PFSK-1 (cell line): ENCODE measurements around the gene SKA1.

Experiments used
- FOXP2 ChIP-seq: optimal IDR thresholded peaks from 2 replicates; pipeline ENCODE3; 2011; ENCODE audit warnings: borderline replicate concordance, control low read depth, inconsistent platforms; ENCODE audit not compliant: insufficient read depth; ENCODE audit errors: extremely low read length, extremely low read depth
- POLR2AphosphoS5 ChIP-seq: IDR thresholded peaks from 2 replicates; pipeline ENCODE4 v1.6.1; 2012; ENCODE audit warnings: low read depth, mild to moderate bottlenecking, control low read depth, low read length, moderate library complexity
- SIN3A ChIP-seq: IDR thresholded peaks from 2 replicates; pipeline ENCODE4 v1.6.1; 2012; ENCODE audit warnings: mild to moderate bottlenecking, low read length, moderate library complexity, borderline replicate concordance; ENCODE audit not compliant: insufficient read depth
- TAF1 ChIP-seq: IDR thresholded peaks from 2 replicates; pipeline ENCODE4 v1.6.1; 2012; ENCODE audit warnings: low read length, control low read depth, borderline replicate concordance; ENCODE audit not compliant: insufficient read depth
- TF ChIP-seq, protein P1 (sequence below), 2 experiments: IDR thresholded peaks; 2 replicates each; pipeline versions ENCODE4 v1.6.1 to v1.8.0; 2011 to 2012; ENCODE audit warnings: low read depth in 2 of 2, low read length in 2 of 2, control low read depth in 1 of 2, inconsistent platforms in 1 of 2, mild to moderate bottlenecking in 1 of 2, moderate library complexity in 1 of 2; ENCODE audit not compliant: insufficient read depth in 1 of 2

Gene SKA1

DNA sequence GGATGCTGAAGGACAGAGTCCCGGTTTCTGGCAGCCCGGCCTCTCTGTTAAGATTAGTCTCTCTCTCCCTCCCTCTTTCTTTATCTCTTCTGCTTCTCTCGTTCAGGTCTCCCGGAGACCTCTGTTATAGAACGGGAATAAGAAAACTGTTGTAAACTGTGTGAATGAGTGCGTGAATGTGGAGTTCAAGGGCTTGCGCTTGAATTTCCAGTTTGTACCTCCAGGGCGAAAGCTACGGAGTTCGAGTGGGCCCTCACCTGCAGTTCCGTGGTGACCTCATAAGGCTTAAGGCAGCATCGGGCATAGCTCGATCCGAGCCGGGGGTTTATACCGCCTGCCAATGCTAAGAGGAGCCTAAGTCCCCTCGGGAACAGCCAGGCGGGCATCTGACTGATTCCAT lies 26.4 kb downstream of the SKA1 start:
- no peak for TF ChIP-seq FOXP2
- no peak for TF ChIP-seq POLR2AphosphoS5
- no peak for TF ChIP-seq SIN3A
- TF ChIP-seq, protein P1, sequence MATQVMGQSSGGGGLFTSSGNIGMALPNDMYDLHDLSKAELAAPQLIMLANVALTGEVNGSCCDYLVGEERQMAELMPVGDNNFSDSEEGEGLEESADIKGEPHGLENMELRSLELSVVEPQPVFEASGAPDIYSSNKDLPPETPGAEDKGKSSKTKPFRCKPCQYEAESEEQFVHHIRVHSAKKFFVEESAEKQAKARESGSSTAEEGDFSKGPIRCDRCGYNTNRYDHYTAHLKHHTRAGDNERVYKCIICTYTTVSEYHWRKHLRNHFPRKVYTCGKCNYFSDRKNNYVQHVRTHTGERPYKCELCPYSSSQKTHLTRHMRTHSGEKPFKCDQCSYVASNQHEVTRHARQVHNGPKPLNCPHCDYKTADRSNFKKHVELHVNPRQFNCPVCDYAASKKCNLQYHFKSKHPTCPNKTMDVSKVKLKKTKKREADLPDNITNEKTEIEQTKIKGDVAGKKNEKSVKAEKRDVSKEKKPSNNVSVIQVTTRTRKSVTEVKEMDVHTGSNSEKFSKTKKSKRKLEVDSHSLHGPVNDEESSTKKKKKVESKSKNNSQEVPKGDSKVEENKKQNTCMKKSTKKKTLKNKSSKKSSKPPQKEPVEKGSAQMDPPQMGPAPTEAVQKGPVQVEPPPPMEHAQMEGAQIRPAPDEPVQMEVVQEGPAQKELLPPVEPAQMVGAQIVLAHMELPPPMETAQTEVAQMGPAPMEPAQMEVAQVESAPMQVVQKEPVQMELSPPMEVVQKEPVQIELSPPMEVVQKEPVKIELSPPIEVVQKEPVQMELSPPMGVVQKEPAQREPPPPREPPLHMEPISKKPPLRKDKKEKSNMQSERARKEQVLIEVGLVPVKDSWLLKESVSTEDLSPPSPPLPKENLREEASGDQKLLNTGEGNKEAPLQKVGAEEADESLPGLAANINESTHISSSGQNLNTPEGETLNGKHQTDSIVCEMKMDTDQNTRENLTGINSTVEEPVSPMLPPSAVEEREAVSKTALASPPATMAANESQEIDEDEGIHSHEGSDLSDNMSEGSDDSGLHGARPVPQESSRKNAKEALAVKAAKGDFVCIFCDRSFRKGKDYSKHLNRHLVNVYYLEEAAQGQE (IDR thresholded peaks at IDR 0.05; ENCODE audit: insufficient read depth in 1 of 2, low read depth in 2 of 2, low read length in 2 of 2), result no peak
- no peak for TF ChIP-seq TAF1

GRCh38 chr18:50401888-50402287 lies 27.0 kb downstream of the SKA1 start:
- TF ChIP-seq, protein P1 (IDR thresholded peaks at IDR 0.05; ENCODE audit: insufficient read depth in 1 of 2, low read depth in 2 of 2, low read length in 2 of 2), result no peak

- TF ChIP-seq FOXP2 (no peak), TAF1 (no peak), POLR2AphosphoS5 (no peak)
- TF ChIP-seq, protein P1 (IDR thresholded peaks at IDR 0.05; ENCODE audit: insufficient read depth in 1 of 2, low read depth in 2 of 2, low read length in 2 of 2), result no peak
Measured at GRCh38 chr18:50405582-50406271, 30.9 kb downstream of the SKA1 start.

- no peak for TF ChIP-seq SIN3A
- TF ChIP-seq TAF1, result no peak
- TF ChIP-seq, protein P1 (IDR thresholded peaks at IDR 0.05; ENCODE audit: insufficient read depth in 1 of 2, low read depth in 2 of 2, low read length in 2 of 2), result no peak
- TF ChIP-seq POLR2AphosphoS5, result no peak
- TF ChIP-seq FOXP2, result no peak
Measured at GRCh38 chr18:50409236-50409635, 34.4 kb downstream of the SKA1 start.

- TF ChIP-seq SIN3A (no peak), FOXP2 (no peak), POLR2AphosphoS5 (no peak), TAF1 (no peak)
- TF ChIP-seq, protein P1 (IDR thresholded peaks at IDR 0.05; ENCODE audit: insufficient read depth in 1 of 2, low read depth in 2 of 2, low read length in 2 of 2), result no peak
Measured at GRCh38 chr18:50410008-50410407, 35.2 kb downstream of the SKA1 start.
